ENCODE data around the gene ZNF420. TPM values are rescaled to one million over a fixed set of nuclear protein-coding genes. Genes with fewer than 3 reads are reported as not detected.

ZNF420 gene
- total RNA-seq: 7.2 and 8.5 TPM in 2 replicates

GRCh38 chr19:37077934-37078716 is at the start of gene ZNF420:
ZNF420 (plus strand) TSS chr19:37078433; CDS start chr19:37089119, 10,686 bp downstream.
- Histone ChIP-seq H3K9me3 (ENCODE audit: low read depth, low read length) (no peaks in the 10 kb centered on the region), H3K79me2 (ENCODE audit: insufficient read depth, low read length) (peaks cover 30% of the 10 kb centered on the region), H3K4me2 (ENCODE audit: insufficient read depth, low read length) (peak within 1 kb of the TSS; percentile 87), H3K4me3 (ENCODE audit: insufficient read depth, low read length) (peak within 1 kb of the TSS; percentile 88), H3K27me3 (ENCODE audit: insufficient read depth, low read length) (no peaks in the 10 kb centered on the region), H2AFZ (ENCODE audit: low read length) (peak within 1 kb of the TSS; percentile 99), H4K20me1 (ENCODE audit: insufficient read depth, low read length) (no peaks in the 10 kb centered on the region), H3K36me3 (ENCODE audit: insufficient read depth, low read length) (no peaks in the 10 kb centered on the region), H3K4me1 (ENCODE audit: insufficient read depth, low read length) (peaks cover 10% of the 10 kb centered on the region), H3K27ac (ENCODE audit: low read depth, low read length) (peak within 1 kb of the TSS; percentile 65)
- no peak for TF ChIP-seq CTCF (IDR thresholded peaks at IDR 0.05; ENCODE audit: extremely low read depth, low read depth, low read length)
- peak; percentile 91 for DNase-seq (ENCODE audit: insufficient read length, low spot score, missing footprints)

GRCh38 chr19:37045140-37045539 is 33.1 kb upstream of the ZNF420 start:
- Histone ChIP-seq H3K79me2 (ENCODE audit: insufficient read depth, low read length) (no peaks in the 10 kb centered on the region), H3K27me3 (ENCODE audit: insufficient read depth, low read length) (no peaks in the 10 kb centered on the region), H3K4me3 (ENCODE audit: insufficient read depth, low read length) (no peak overlapping the region), H3K36me3 (ENCODE audit: insufficient read depth, low read length) (no peaks in the 10 kb centered on the region), H3K9me3 (ENCODE audit: low read depth, low read length) (peaks cover 1% of the 10 kb centered on the region), H3K4me1 (ENCODE audit: insufficient read depth, low read length) (no peaks in the 10 kb centered on the region), H2AFZ (ENCODE audit: low read length) (no peak overlapping the region), H3K27ac (ENCODE audit: low read depth, low read length) (no peak overlapping the region), H3K4me2 (ENCODE audit: insufficient read depth, low read length) (no peak overlapping the region), H4K20me1 (ENCODE audit: insufficient read depth, low read length) (no peaks in the 10 kb centered on the region)
- DNase-seq (ENCODE audit: insufficient read length, low spot score, missing footprints): no peak
- no peak for TF ChIP-seq CTCF (IDR thresholded peaks at IDR 0.05; ENCODE audit: extremely low read depth, low read depth, low read length)

- DNase-seq (ENCODE audit: insufficient read length, low spot score, missing footprints): no peak
- H3K27me3 ChIP-seq (ENCODE audit: insufficient read depth, low read length): no peaks in the 10 kb centered on the region
- H3K4me2 ChIP-seq (ENCODE audit: insufficient read depth, low read length): no peak overlapping the region
- H2AFZ ChIP-seq (ENCODE audit: low read length): no peak overlapping the region
- no peaks in the 10 kb centered on the region for H3K4me1 ChIP-seq (ENCODE audit: insufficient read depth, low read length)
- no peaks in the 10 kb centered on the region for H3K36me3 ChIP-seq (ENCODE audit: insufficient read depth, low read length)
- TF ChIP-seq CTCF (IDR thresholded peaks at IDR 0.05; ENCODE audit: extremely low read depth, low read depth, low read length): no peak
- no peak overlapping the region for H3K27ac ChIP-seq (ENCODE audit: low read depth, low read length)
- H4K20me1 ChIP-seq (ENCODE audit: insufficient read depth, low read length): no peaks in the 10 kb centered on the region
- no peaks in the 10 kb centered on the region for H3K79me2 ChIP-seq (ENCODE audit: insufficient read depth, low read length)
- no peak overlapping the region for H3K4me3 ChIP-seq (ENCODE audit: insufficient read depth, low read length)
- peaks cover 10% of the 10 kb centered on the region for H3K9me3 ChIP-seq (ENCODE audit: low read depth, low read length)
These were observed 22.9 kb upstream of the ZNF420 start for GRCh38 chr19:37055330-37055729.

GRCh38 chr19:37056776-37057175 is 21.5 kb upstream of the ZNF420 start:
- Histone ChIP-seq H3K4me1 (ENCODE audit: insufficient read depth, low read length) (no peaks in the 10 kb centered on the region), H3K9me3 (ENCODE audit: low read depth, low read length) (peaks cover 10% of the 10 kb centered on the region), H4K20me1 (ENCODE audit: insufficient read depth, low read length) (no peaks in the 10 kb centered on the region), H3K36me3 (ENCODE audit: insufficient read depth, low read length) (no peaks in the 10 kb centered on the region), H3K79me2 (ENCODE audit: insufficient read depth, low read length) (no peaks in the 10 kb centered on the region), H3K27ac (ENCODE audit: low read depth, low read length) (no peak overlapping the region), H3K4me3 (ENCODE audit: insufficient read depth, low read length) (no peak overlapping the region), H3K4me2 (ENCODE audit: insufficient read depth, low read length) (no peak overlapping the region), H2AFZ (ENCODE audit: low read length) (no peak overlapping the region), H3K27me3 (ENCODE audit: insufficient read depth, low read length) (no peaks in the 10 kb centered on the region)
- TF ChIP-seq CTCF (IDR thresholded peaks at IDR 0.05; ENCODE audit: extremely low read depth, low read depth, low read length): no peak
- no peak for DNase-seq (ENCODE audit: insufficient read length, low spot score, missing footprints)
